Hematopoietic multipotent progenitor cell treated with erythropoietin and hydrocortisone succinate and interleukin-3 and kit ligand, for 17 days (in vitro differentiated cells): ENCODE measurements around the gene LMOD1.
"Not testable (repeated sequence)": the region's sequence is repeated elsewhere in the genome, so short reads cannot be mapped to it uniquely, and the experiment has no call there.

Experiments
- DNase-seq: peaks from one replicate; pipeline ENCODE4 v3.0.0-alpha.2; 2015; ENCODE audit warnings: low spot score

The LMOD1 gene

DNA sequence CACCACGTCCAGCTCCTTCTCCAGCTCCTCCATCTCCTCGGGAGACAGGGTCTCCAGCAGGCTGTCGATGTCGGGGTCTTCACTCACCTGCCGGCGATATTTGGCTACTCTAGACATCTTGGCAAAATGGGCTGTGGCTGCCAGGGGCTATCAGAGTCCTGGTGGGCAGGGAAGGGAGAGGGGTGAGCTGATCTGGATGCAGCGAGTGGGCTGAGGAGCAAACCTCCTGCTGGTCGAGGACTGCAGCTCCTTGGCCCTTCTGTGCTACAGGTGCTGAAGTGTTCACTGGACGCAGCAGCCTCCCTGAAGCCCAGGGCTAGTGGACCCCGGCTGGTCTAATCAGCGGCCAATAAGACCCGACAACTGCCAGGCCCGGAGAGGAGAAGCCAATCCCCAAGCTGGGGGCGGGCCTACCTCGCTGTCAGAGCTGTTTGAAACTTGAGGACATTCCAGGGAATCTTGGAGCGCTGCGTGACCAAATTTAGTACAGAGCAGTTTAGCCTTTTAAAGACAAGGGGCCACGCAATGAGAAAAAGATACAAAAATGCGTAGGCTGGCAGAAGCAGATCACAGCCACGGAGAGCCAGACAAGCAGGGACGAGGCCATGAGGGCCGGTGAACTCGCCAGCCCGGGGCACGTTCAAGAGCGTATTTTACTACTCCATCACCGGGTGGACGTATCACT, at the start of gene LMOD1:
Gene LMOD1, minus strand, starts transcription at position 325 of the 685 bp plus-strand sequence. Its CDS starts 208 bp downstream, at position 117.
- no peak for DNase-seq

DNA sequence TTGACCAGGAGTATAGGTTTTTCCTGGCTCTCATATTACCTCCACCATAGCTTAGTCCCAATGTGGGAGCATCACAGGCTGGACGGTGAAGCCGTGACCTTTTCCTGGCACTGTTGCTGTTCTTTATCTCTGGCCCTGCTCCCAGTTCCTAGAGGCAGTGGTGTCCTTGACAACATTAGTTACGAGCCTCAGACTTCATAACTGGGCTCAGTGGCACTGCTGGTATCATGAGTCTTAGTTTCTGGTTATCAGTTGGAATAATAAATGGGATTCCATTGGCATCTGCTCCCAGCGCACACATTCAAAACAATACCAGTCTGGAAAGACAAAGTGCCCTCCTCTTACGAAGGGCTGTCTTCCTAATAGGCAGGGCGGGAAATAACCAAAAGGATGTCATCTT, 44.1 kb upstream of the LMOD1 start:
- no peak for DNase-seq

DNA sequence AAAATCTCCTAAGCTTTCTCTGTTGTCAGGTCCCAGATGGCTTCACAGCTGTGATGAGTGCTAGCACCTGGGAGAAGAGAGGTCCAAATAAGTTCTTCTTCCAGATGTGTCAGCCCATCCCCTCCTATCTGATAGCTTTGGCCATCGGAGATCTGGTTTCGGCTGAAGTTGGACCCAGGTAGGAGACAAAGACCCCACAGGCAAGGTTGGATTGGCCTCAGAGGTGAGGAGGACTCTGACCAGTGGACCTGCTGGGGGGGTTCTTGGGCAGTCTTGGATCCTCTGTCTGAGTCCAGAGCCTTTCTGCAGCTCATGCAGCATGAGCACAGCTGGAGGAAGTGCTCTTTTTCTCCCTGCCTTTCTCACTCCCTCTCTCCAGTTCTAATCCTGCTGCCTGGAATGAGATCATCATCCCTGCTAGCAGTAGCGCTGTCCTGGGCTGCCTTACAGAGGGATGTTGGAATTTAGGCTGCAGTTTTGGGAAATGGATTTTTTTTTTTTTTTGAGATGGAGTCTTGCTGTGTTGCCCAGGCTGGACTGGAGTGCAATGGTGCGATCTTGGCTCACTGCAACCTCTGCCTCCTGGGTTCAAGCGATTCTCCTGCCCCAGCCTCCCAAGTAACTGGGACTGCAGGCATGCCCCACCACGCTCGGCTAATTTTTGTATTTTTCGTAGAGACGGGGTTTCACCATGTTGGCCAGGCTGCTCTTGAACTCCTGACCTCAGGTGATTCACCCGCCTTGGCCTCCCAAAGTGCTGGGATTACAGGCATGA, 43.2 kb upstream of the LMOD1 start:
- DNase-seq = no peak

- no peak for DNase-seq
Observed at GRCh38 chr1:201988601-201989000, 42.3 kb upstream of the LMOD1 start.

- DNase-seq = no peak
Observed at GRCh38 chr1:201985355-201985754, 39.0 kb upstream of the LMOD1 start.

DNA sequence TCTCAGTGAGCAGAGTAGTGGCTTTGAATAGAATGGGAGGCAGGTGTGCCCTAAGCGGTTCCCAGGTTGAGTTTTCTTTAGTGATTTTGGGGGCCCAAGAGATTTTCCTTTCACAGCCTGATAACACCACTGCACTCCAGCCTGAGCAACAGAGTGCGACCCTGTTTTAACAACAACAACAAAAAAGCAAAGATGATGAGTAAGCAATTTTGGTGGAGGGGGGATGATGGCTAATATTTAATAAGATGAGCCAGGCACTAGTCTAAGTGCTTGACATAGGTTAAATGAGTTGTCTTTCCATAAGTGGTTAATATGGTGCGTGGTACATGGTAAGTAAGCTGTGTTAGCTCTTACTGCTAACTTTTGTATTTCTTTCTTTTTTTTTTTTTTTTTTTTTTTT, 38.1 kb upstream of the LMOD1 start:
- DNase-seq = no peak

- DNase-seq = no peak
Observed at GRCh38 chr1:201983380-201983805, 37.0 kb upstream of the LMOD1 start.

DNA sequence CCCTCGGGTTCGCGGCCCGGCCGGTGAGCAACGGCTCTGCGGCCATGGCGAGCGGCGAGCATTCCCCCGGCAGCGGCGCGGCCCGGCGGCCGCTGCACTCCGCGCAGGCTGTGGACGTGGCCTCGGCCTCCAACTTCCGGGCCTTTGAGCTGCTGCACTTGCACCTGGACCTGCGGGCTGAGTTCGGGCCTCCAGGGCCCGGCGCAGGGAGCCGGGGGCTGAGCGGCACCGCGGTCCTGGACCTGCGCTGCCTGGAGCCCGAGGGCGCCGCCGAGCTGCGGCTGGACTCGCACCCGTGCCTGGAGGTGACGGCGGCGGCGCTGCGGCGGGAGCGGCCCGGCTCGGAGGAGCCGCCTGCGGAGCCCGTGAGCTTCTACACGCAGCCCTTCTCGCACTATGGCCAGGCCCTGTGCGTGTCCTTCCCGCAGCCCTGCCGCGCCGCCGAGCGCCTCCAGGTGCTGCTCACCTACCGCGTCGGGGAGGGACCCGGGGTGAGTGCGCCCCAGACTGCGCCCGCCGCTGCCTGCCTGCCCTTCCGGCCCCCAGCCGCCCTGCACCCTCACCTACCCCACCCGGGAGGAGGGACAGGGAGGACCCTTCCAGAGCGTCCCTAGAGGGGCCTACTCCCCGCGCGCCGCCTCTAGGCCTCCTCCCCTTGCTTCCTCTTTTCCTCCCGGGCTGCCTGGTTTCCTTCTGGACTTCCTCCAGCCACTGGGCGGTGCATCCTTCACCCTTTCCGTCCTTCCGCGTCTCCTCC, 36.5 kb upstream of the LMOD1 start, which contains the start of gene RNPEP:
Gene RNPEP, plus strand, starts transcription at position 26 of the 757 bp plus-strand sequence. Its CDS starts 19 bp downstream, at position 45.
- DNase-seq = peak; percentile 29

GRCh38 chr1:201982082-201982622, 35.8 kb upstream of the LMOD1 start:
- DNase-seq = peak; percentile 38

GRCh38 chr1:201970334-201971159, 24.2 kb upstream of the LMOD1 start:
- DNase-seq = peak; percentile 59

DNA sequence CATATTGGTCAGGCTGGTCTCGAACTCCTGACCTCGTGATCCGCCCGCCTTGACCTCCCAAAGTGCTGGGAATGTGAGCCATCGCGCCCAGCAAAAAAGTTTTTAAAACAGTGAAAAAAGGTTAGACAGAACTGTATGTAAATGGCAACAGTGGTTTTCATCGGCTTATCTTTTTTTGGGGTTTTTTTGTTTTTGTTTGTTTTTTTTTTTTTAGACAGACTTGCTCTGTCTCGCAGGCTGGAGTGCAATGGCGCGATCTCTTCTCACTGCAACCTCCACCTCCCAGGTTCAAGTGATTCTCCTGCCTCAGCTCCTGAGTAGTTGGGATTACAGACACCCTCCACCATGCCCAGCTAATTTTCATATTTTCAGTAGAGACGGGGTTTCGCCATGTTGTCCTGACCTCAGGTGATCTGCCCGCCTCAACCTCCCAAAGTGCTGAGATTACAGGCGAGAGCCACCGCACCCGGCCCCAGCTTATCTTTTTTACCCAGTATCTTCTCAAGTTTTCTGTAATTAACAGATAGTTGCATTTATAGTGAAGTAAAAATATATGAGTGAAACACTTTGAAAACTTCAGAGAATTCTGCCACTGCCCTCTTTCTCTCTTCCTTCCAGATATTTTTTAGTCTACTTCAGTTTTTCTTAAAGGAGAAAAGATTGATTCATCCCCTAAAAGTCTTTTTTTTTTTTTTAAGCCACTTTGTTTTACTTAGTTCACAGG, 22.0 kb upstream of the LMOD1 start:
- peak; percentile 66 for DNase-seq

DNA sequence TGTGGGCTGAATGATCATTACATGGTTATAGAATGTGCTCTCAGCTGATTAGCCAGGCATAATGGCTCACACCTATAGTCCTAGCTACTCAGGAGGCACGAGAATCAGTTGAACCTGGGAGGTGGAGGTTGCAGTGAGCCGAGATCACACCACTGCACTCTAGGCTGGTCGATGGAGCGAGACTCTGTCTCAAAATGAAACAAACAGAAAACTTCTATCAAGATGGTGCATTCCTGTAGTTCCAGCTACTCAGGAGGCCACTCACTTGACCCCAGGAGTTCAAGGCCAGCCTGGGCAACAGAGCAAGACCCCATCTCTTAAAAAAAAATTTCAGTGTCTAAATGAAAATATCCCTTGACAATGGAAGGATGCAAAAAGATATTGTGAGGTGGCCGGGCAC, 19.8 kb upstream of the LMOD1 start:
- DNase-seq = no peak

DNA sequence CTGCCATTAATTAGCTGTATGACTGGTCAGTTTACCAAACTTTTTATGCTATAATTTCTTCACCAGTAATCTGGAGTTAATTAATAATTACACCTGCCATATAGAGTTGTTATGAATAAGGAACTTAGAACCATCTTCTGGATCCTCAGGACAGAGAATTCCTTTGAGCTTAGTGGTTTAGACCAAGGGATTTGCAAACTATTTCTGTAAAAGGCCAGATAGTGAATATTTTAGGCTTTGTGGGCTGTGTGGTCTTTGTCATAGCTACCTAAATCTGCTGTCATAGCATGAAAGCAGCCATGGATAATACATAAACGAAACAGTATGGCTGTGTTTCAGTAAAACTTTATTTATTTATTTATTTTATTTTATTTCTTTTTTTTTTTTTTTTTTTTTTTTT, 17.9 kb upstream of the LMOD1 start:
- DNase-seq = no peak

DNA sequence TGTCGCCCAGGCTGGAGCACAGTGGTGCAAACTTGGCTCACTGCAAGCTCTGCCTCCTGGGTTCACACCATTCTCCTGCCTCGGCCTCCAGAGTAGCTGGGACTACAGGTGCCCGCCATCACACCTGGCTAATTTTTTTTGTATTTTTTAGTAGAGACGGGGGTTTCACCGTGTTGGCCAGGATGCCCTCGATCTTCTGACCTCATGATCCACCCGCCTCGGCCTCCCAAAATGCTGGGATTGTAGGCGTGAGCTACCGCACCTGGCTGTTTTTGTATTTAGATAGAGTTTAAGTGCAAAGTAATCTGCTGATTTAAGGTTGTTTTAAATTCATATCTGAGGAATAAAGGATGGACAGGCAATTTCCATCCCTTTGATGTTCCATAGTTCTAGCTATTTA, 16.0 kb upstream of the LMOD1 start:
- DNase-seq = not testable (repeated sequence)

DNA sequence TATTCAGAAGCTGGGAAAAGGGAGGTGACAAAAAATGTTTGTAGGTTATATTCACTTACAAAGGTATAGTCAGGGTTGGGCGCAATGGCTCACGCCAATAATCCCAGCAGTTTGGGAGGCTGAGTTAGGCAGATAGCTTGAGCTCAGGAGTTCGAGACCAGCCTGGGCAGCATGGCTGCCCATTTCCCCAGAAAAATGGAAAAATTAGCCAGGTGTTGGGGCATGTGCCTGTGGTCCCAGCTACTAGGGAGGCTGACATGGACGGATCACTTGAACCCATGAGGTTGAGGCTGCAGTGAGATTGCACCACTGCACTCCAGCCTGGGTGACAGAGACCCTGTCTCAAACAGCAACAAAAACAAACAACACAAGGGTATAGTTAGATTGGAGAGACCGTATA, 12.0 kb upstream of the LMOD1 start:
- no peak for DNase-seq

- no peak for DNase-seq
Observed at GRCh38 chr1:201955729-201956143, 9.4 kb upstream of the LMOD1 start.

DNA sequence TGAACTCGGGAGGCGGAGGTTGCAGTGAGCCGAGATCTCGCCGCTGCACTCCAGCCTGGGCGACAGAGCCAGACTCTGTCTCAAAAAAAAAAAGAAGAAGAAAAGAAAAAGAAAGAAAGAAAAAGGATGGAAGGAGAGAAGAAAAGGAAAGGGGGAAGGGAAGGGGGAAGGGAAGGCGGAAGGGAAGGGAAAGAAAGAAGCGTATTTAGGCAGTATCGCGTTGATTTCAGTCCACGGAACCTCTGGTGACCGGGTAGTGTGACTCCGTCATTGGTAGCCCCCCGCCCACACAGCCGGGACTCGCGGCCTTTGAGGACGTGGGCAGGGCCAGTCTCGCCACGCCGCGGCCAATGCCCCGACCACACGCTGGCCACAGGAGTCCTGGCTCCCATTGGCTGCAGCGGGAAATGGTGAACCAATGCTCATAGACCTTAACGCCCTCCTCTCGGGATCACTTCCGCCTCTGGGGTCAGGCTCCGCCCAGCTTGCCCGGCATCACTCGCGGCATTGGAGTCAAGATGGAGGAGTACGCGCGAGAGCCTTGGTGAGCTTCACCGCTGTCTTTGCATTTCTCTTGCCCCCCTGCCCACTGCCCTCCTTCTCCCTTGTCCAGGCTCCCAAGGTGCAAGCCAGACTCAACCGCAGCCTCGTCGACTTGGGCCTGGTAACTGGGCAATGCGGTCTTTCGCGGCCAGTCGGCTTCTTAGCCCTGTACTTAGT, 8.8 kb upstream of the LMOD1 start, which contains the start of gene TIMM17A:
Gene TIMM17A, plus strand, starts transcription at position 495 of the 720 bp plus-strand sequence. Its CDS starts 24 bp downstream, at position 519.
- DNase-seq = peak; percentile 93

GRCh38 chr1:201954263-201955008, 8.1 kb upstream of the LMOD1 start:
- DNase-seq = no peak

- no peak for DNase-seq
Observed at GRCh38 chr1:201949491-201949890, 3.1 kb upstream of the LMOD1 start.
